Neural crest cell (in vitro differentiated cells): ENCODE results near the gene VAC14. TPM values are rescaled to one million over a fixed set of nuclear protein-coding genes. Genes with fewer than 3 reads are reported as not detected.
"Not testable (repeated sequence)": the region's sequence is repeated elsewhere in the genome, so short reads cannot be mapped to it uniquely, and the experiment has no call there.

Source experiments
- DNase-seq: peaks from one replicate; pipeline ENCODE4 v3.0.0; 2021; ENCODE audit warnings: low read depth, mixed read lengths, low spot score
- H3K27ac Mint-ChIP-seq: one replicate; pipeline ENCODE4 v1.8.0; 2021; ENCODE audit warnings: mild to moderate bottlenecking, mixed read lengths; ENCODE audit not compliant: unreplicated experiment
- H3K27me3 Mint-ChIP-seq: 2 replicates; pipeline ENCODE4 v1.8.0; 2021; ENCODE audit warnings: low read depth, mild to moderate bottlenecking, mixed read lengths
- H3K36me3 Mint-ChIP-seq: 2 replicates; pipeline ENCODE4 v1.8.0; 2021; ENCODE audit warnings: low read depth, mild to moderate bottlenecking, mixed read lengths
- H3K4me1 Mint-ChIP-seq: 2 replicates; pipeline ENCODE4 v1.8.0; 2021; ENCODE audit warnings: mixed read lengths
- H3K4me3 Mint-ChIP-seq: one replicate; pipeline ENCODE4 v1.8.0; 2021; ENCODE audit warnings: mild to moderate bottlenecking, mixed read lengths
- H3K9me3 Mint-ChIP-seq: 2 replicates; pipeline ENCODE4 v1.8.0; 2021; ENCODE audit warnings: mixed read lengths
- CTCF ChIP-seq: fragments of 200-600 bp; sonication (generic); conservative IDR thresholded peaks from 2 replicates; pipeline ENCODE4 v1.5.0; 2021; ENCODE audit warnings: antibody characterized with exemption, mild to moderate bottlenecking
- long read RNA-seq: library from polyadenylated mRNA; unstranded; transcript quantifications from one replicate; pipeline ENCODE4 v2.0.0, GENCODE V29; 2020
- total RNA-seq: library from RNA; stranded (reverse); gene quantifications from 2 replicates; pipeline ENCODE4 v1.2.1, GENCODE V29; 2021

VAC14 gene
- total RNA-seq, result 45.4 and 46.7 TPM in 2 replicates
- long read RNA-seq, partial matches to known transcripts, result 4 of 7 reads
- long read RNA-seq, other reads (novel, unspliced or antisense), result 1 of 7 reads

GRCh38 chr16:70800781-70801480, at the start of gene VAC14:
Gene VAC14, minus strand, starts transcription at chr16:70801158. Its CDS starts 258 bp downstream, at chr16:70800900.
- no peak for TF ChIP-seq CTCF
- Mint-ChIP-seq H3K36me3 (no peaks in the 10 kb centered on the region), H3K4me1 (peaks cover 22% of the 10 kb centered on the region), H3K27ac (peak within 1 kb of the TSS; percentile 92), H3K27me3 (peaks cover 40% of the 10 kb centered on the region), H3K9me3 (peaks cover 2% of the 10 kb centered on the region), H3K4me3 (peak within 1 kb of the TSS; percentile 90)
- peak; percentile 88 for DNase-seq

- not testable (repeated sequence) for H3K27ac Mint-ChIP-seq, H3K9me3 Mint-ChIP-seq, H3K27me3 Mint-ChIP-seq, DNase-seq, H3K36me3 Mint-ChIP-seq, H3K4me1 Mint-ChIP-seq, H3K4me3 Mint-ChIP-seq
Observed at GRCh38 chr16:70823498-70824118, 22.6 kb upstream of the VAC14 start.

DNA sequence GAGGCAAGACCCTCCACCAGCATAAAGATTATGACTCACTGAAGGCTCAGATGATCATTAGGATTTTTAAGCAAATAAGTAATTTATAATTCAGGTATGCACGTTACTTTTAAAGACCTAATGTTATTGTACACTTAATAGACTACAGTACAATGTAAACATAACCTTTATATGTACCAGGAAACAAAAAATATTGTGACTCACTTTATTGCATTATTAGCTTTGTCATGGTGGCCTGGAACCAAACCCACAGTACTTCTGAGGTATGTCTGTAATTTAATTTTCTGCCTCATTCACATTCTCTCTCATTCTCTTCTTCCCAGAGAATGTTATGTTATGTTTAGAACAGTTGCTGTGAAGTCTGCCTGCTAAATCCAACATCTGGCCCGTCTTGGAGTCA, 21.8 kb upstream of the VAC14 start:
- not testable (repeated sequence) for H3K4me3 Mint-ChIP-seq, H3K36me3 Mint-ChIP-seq, H3K27ac Mint-ChIP-seq, H3K9me3 Mint-ChIP-seq, H3K4me1 Mint-ChIP-seq, DNase-seq, H3K27me3 Mint-ChIP-seq

GRCh38 chr16:70818088-70818487, 17.1 kb upstream of the VAC14 start:
- H3K4me1 Mint-ChIP-seq, H3K4me3 Mint-ChIP-seq, H3K9me3 Mint-ChIP-seq, H3K27ac Mint-ChIP-seq, DNase-seq, H3K27me3 Mint-ChIP-seq, H3K36me3 Mint-ChIP-seq: not testable (repeated sequence)

DNA sequence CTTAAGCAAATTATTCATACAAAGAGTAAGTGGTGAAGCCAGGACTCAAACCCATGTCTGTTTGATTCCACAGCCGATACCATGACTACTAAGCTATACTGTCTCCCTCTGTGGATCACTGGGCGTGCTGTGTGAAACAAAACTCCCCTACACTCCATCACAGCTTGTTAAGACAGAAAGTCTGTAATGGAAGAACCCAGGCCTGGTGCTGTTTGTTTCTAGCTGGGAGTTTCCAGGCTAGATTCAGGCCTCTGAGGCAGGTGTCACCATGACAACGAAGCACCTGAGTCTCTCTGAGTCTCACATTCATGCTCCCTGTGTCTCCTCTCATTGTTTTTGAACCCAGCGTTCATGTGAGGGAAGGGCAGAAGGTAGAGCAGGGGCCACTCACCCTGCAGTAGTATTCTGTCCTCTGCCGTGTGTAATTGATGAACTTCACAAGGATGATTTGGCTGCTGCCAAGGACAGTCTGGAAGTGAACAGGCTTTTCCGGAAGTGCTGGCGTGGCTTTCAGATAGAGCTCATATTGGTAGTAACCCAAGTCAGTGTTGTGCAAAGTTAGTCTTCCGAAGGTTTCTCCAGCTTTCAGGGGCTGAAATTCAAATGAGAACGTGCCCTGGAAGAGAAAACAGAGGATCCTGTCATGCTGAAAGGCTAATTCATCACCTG, 8.6 kb upstream of the VAC14 start:
- Mint-ChIP-seq H3K9me3 (no peaks in the 10 kb centered on the region), H3K4me3 (no peak overlapping the region), H3K4me1 (no peaks in the 10 kb centered on the region), H3K27ac (no peak overlapping the region), H3K36me3 (no peaks in the 10 kb centered on the region), H3K27me3 (peaks cover 48% of the 10 kb centered on the region)
- DNase-seq, result no peak
- TF ChIP-seq CTCF, result no peak

- peak; percentile 21 for TF ChIP-seq CTCF
- Mint-ChIP-seq H3K4me3 (no peak overlapping the region), H3K4me1 (no peaks in the 10 kb centered on the region), H3K27ac (no peak overlapping the region), H3K27me3 (peaks cover 57% of the 10 kb centered on the region), H3K9me3 (peaks cover 2% of the 10 kb centered on the region), H3K36me3 (no peaks in the 10 kb centered on the region)
- DNase-seq, result no peak
Observed at GRCh38 chr16:70808371-70808770, 7.4 kb upstream of the VAC14 start.

- peaks cover 72% of the 10 kb centered on the region for H3K27me3 Mint-ChIP-seq
- H3K9me3 Mint-ChIP-seq, result peaks cover 2% of the 10 kb centered on the region
- no peaks in the 10 kb centered on the region for H3K36me3 Mint-ChIP-seq
- H3K27ac Mint-ChIP-seq, result no peak overlapping the region
- no peak for DNase-seq
- H3K4me1 Mint-ChIP-seq, result peaks cover 8% of the 10 kb centered on the region
- no peak overlapping the region for H3K4me3 Mint-ChIP-seq
- no peak for TF ChIP-seq CTCF
Observed at GRCh38 chr16:70805787-70806186, 4.8 kb upstream of the VAC14 start.
